H9 (cell line): ENCODE data around the gene SEMA3D. TPM values are rescaled to one million over a fixed set of nuclear protein-coding genes. Genes with fewer than 3 reads are reported as not detected.

Experiments used
- DNase-seq: peaks from one replicate; pipeline ENCODE4 v3.0.0-alpha.2; 2017
- H2AFZ ChIP-seq: one replicate; pipeline ENCODE4 v1.6.1; 2013; ENCODE audit warnings: mild to moderate bottlenecking, low read length, control low read depth, moderate library complexity
- H2AK5ac ChIP-seq: 2 replicates; pipeline ENCODE4 v1.6.1; 2013; ENCODE audit warnings: low read length, control low read depth, mixed read lengths; ENCODE audit not compliant: insufficient read length
- H2BK120ac ChIP-seq: one replicate; pipeline ENCODE4 v1.6.1; 2013; ENCODE audit warnings: low read depth, mild to moderate bottlenecking, low read length, control low read depth, inconsistent platforms; ENCODE audit not compliant: poor library complexity, severe bottlenecking
- H2BK12ac ChIP-seq: 2 replicates; pipeline ENCODE4 v1.6.1; 2013; ENCODE audit warnings: low read length, control low read depth, mixed read lengths, low read depth; ENCODE audit not compliant: insufficient read length
- H2BK15ac ChIP-seq: 2 replicates; pipeline ENCODE4 v1.6.1; 2013; ENCODE audit warnings: low read depth, low read length, control low read depth
- H2BK20ac ChIP-seq: one replicate; pipeline ENCODE4 v1.6.1; 2013; ENCODE audit warnings: low read depth, mild to moderate bottlenecking, low read length, control low read depth, inconsistent platforms; ENCODE audit not compliant: poor library complexity, severe bottlenecking
- H2BK5ac ChIP-seq: 2 replicates; pipeline ENCODE4 v1.6.1; 2013; ENCODE audit warnings: low read length, control low read depth, mixed read lengths; ENCODE audit not compliant: insufficient read length
- H3K14ac ChIP-seq: 2 replicates; pipeline ENCODE4 v1.6.1; 2013; ENCODE audit warnings: low read length, control low read depth; ENCODE audit not compliant: insufficient read depth
- H3K18ac ChIP-seq: 2 replicates; pipeline ENCODE4 v1.6.1; 2013; ENCODE audit warnings: low read depth, mild to moderate bottlenecking, mixed read lengths, low read length, control low read depth; ENCODE audit not compliant: insufficient read length
- H3K23ac ChIP-seq: 2 replicates; pipeline ENCODE4 v1.6.1; 2013; ENCODE audit warnings: low read length, control low read depth, mixed read lengths, low read depth; ENCODE audit not compliant: insufficient read length
- H3K23me2 ChIP-seq: 2 replicates; pipeline ENCODE4 v1.6.1; 2013; ENCODE audit warnings: low read depth, mild to moderate bottlenecking, mixed read lengths, low read length, control low read depth; ENCODE audit not compliant: insufficient read length, poor library complexity, severe bottlenecking
- H3K27ac ChIP-seq: 2 replicates; pipeline ENCODE4 v1.5.1; 2013; ENCODE audit warnings: low read length, control low read depth, mixed read lengths, low read depth; ENCODE audit not compliant: insufficient read length
- H3K27me3 ChIP-seq: 2 replicates; pipeline ENCODE4 v1.6.1; 2013; ENCODE audit warnings: low read length, control low read depth, inconsistent platforms; ENCODE audit not compliant: insufficient read depth
- H3K4ac ChIP-seq: 2 replicates; pipeline ENCODE4 v1.6.1; 2013; ENCODE audit warnings: low read depth, mild to moderate bottlenecking, control low read depth, inconsistent platforms, low read length, moderate library complexity
- H3K4me1 ChIP-seq: 2 replicates; pipeline ENCODE4 v1.6.1; 2013; ENCODE audit warnings: low read length, control low read depth, inconsistent platforms; ENCODE audit not compliant: insufficient read depth
- H3K4me2 ChIP-seq: 2 replicates; pipeline ENCODE4 v1.6.1; 2013; ENCODE audit warnings: low read length, control low read depth, mixed read lengths; ENCODE audit not compliant: insufficient read length, insufficient read depth
- H3K56ac ChIP-seq: 2 replicates; pipeline ENCODE4 v1.6.1; 2013; ENCODE audit warnings: low read depth, mild to moderate bottlenecking, mixed read lengths, low read length, control low read depth; ENCODE audit not compliant: insufficient read length
- H3K79me1 ChIP-seq: 2 replicates; pipeline ENCODE4 v1.6.1; 2013; ENCODE audit warnings: low read depth, mild to moderate bottlenecking, moderate library complexity, low read length, control low read depth, inconsistent platforms; ENCODE audit not compliant: insufficient read depth, poor library complexity, severe bottlenecking
- H3K79me2 ChIP-seq: 2 replicates; pipeline ENCODE4 v1.6.1; 2013; ENCODE audit warnings: low read length, control low read depth, inconsistent platforms; ENCODE audit not compliant: insufficient read depth
- H3K9ac ChIP-seq: 2 replicates; pipeline ENCODE4 v1.6.1; 2013; ENCODE audit warnings: low read length, control low read depth, mixed read lengths; ENCODE audit not compliant: insufficient read length; ENCODE audit errors: extremely low read depth
- H3K9me3 ChIP-seq: one replicate; pipeline ENCODE4 v1.6.1; 2013; ENCODE audit warnings: low read depth, low read length, inconsistent platforms; ENCODE audit not compliant: control insufficient read depth
- H3T11ph ChIP-seq: one replicate; pipeline ENCODE4 v1.6.1; 2013; ENCODE audit warnings: mild to moderate bottlenecking, low read length, control low read depth, inconsistent platforms
- H4K20me1 ChIP-seq: one replicate; pipeline ENCODE4 v1.6.1; 2013; ENCODE audit not compliant: control insufficient read depth, insufficient read length, insufficient read depth
- H4K5ac ChIP-seq: 2 replicates; pipeline ENCODE4 v1.6.1; 2013; ENCODE audit warnings: low read depth, mild to moderate bottlenecking, mixed read lengths, low read length, control low read depth; ENCODE audit not compliant: insufficient read length
- H4K8ac ChIP-seq: replicated peaks from 2 replicates; pipeline ENCODE4 v1.6.1; 2013; ENCODE audit warnings: low read length, control low read depth, mixed read lengths, low read depth; ENCODE audit not compliant: insufficient read length
- H4K91ac ChIP-seq: 2 replicates; pipeline ENCODE4 v1.6.1; 2013; ENCODE audit warnings: low read depth, mild to moderate bottlenecking, moderate library complexity, mixed read lengths, low read length, control low read depth; ENCODE audit not compliant: insufficient read length
- H3K27ac Mint-ChIP-seq, 3 experiments: 2 replicates in 2 of 3; 3 replicates in 1 of 3; pipeline ENCODE4 v1.8.0; 2020 to 2021; ENCODE audit warnings: mixed read lengths in 3 of 3, mild to moderate bottlenecking in 1 of 3, moderate library complexity in 1 of 3
- H3K27me3 Mint-ChIP-seq: 2 replicates; pipeline ENCODE4 v1.8.0; 2021; ENCODE audit warnings: low read depth, mild to moderate bottlenecking, moderate library complexity, mixed read lengths
- H3K36me3 Mint-ChIP-seq, 3 experiments: 2 replicates in 2 of 3; 3 replicates in 1 of 3; pipeline ENCODE4 v1.8.0; 2020 to 2021; ENCODE audit warnings: low read depth in 3 of 3, mixed read lengths in 3 of 3; ENCODE audit not compliant: insufficient read depth in 1 of 3
- H3K4me1 Mint-ChIP-seq, 2 experiments: 2 replicates each; pipeline ENCODE4 v1.8.0; 2020; ENCODE audit warnings: mixed read lengths in 2 of 2
- H3K4me3 Mint-ChIP-seq, 2 experiments: 2 replicates in 1 of 2; 3 replicates in 1 of 2; pipeline ENCODE4 v1.8.0; 2020 to 2021; ENCODE audit warnings: mild to moderate bottlenecking in 2 of 2, mixed read lengths in 2 of 2, moderate library complexity in 1 of 2
- H3K9me3 Mint-ChIP-seq, 2 experiments: 2 replicates in 1 of 2; 3 replicates in 1 of 2; pipeline ENCODE4 v1.8.0; 2020; ENCODE audit warnings: mild to moderate bottlenecking in 2 of 2, mixed read lengths in 2 of 2, moderate library complexity in 1 of 2
- CTCF ChIP-seq: fragments of 200-600 bp; sonication (generic); conservative IDR thresholded peaks from 3 replicates; pipeline ENCODE4 v1.8.0; 2021; ENCODE audit warnings: antibody characterized with exemption, mild to moderate bottlenecking
- WGBS: extraction: QIAGEN DNeasy Blood & Tissue Kit; methylation state at CpG from one replicate; pipeline ENCODE4 v1.1.7; 2013; ENCODE audit warnings: missing lambda C conversion rate, low lambda C conversion rate, mixed read lengths; ENCODE audit not compliant: insufficient read length; ENCODE audit errors: extremely low coverage; 5-methylcytosine and 5-hydroxymethylcytosine counted together
- total RNA-seq: library from RNA; stranded (reverse); gene quantifications from 2 replicates; pipeline ENCODE4 v1.2.1, GENCODE V29; 2021

The SEMA3D gene
- total RNA-seq, 1 experiment from 2014 or later, result 5.4 TPM

- Histone ChIP-seq H3K23me2 (no peaks in the 10 kb centered on the region), H3K56ac (no peak overlapping the region), H3K79me2 (no peaks in the 10 kb centered on the region), H3T11ph (no peak overlapping the region), H3K9me3 (no peaks in the 10 kb centered on the region), H2BK12ac (no peak overlapping the region), H4K20me1 (no peaks in the 10 kb centered on the region), H4K5ac (no peak overlapping the region), H3K9ac (no peak overlapping the region), H3K79me1 (no peaks in the 10 kb centered on the region), H2AFZ (no peak overlapping the region), H2BK5ac (no peak overlapping the region), H3K18ac (no peak overlapping the region), H2BK15ac (no peak overlapping the region), H2BK120ac (no peak overlapping the region), H3K14ac (no peak overlapping the region), H4K8ac (no peak overlapping the region), H3K23ac (no peak overlapping the region), H2BK20ac (no peak overlapping the region), H2AK5ac (no peak overlapping the region), H3K27me3 (no peaks in the 10 kb centered on the region), H4K91ac (no peak overlapping the region), H3K4me1 (no peaks in the 10 kb centered on the region; the same call in 1 of the 2 replicates), H3K4ac (no peak overlapping the region), H3K4me2 (no peak overlapping the region), H3K27ac (no peak overlapping the region)
- peaks cover 7 to 20% (median 16%) of the 10 kb centered on the region in 3 experiments for H3K36me3 Mint-ChIP-seq
- H3K4me3 Mint-ChIP-seq, result no peak overlapping the region
- whole genome bisulfite sequencing, result no CpG with 5 or more reads among the region's 2 CpGs
- no peak for TF ChIP-seq CTCF
- peaks cover 15 to 20% of the 10 kb centered on the region in 2 experiments for H3K9me3 Mint-ChIP-seq
- no peaks in the 10 kb centered on the region for H3K4me1 Mint-ChIP-seq
- no peak overlapping the region for H3K27ac Mint-ChIP-seq
- no peaks in the 10 kb centered on the region for H3K27me3 Mint-ChIP-seq
- no peak for DNase-seq
Observed at GRCh38 chr7:85205754-85206153, 18.9 kb upstream of the SEMA3D start.
